HCT116 (cell line): ENCODE measurements around the gene UGGT2. TPM values are rescaled to one million over a fixed set of nuclear protein-coding genes. Genes with fewer than 3 reads are reported as not detected.

Experiments
- ATAC-seq: fragments of 200-7000 bp; cut with Tn5 transposase; 2 replicates; pipeline ENCODE4 v1.9.1; 2020; ENCODE audit warnings: mild to moderate bottlenecking, moderate library complexity
- BruUV-seq: library from RNA; stranded (reverse); fragments of 400-500 nt; replicated peaks from 2 replicates; lab custom pipeline; 2021; lab: Mats Ljungman, UMichigan
- CTCF ChIA-PET: fragments of 300-600 bp; sonication (Branson Sonifier 250); formaldehyde crosslinking; loops from one replicate; lab custom pipeline; 2021; ENCODE audit warnings: antibody characterized with exemption; lab: Charles Lee
- POLR2A ChIA-PET: fragments of 300-600, 350-600 bp; sonication (Branson Sonifier 250); formaldehyde crosslinking; loops from one replicate; lab custom pipeline; 2021; ENCODE audit warnings: antibody characterized with exemption; lab: Charles Lee
- RAD21 ChIA-PET, 2 experiments: fragments of 300-600 bp; sonication (Branson Sonifier 250); formaldehyde crosslinking; loops; one replicate each; lab custom pipeline; 2023; ENCODE audit warnings: low total read pairs in 2 of 2; ENCODE audit not compliant: uncharacterized antibody in 2 of 2, unreplicated experiment in 2 of 2, low non-redundant PET in 1 of 2; lab: Charles Lee
- DNase-seq: peaks from one replicate; pipeline ENCODE4 v3.0.0-alpha.2; 2010; ENCODE audit warnings: low read depth, low spot score
- H2AFZ ChIP-seq: fragments of 200-600 bp; shearing (Covaris generic), sonication (generic); 2 replicates; pipeline ENCODE4 v1.6.1; 2017; ENCODE audit warnings: low read depth, mixed run types, mixed read lengths, antibody characterized with exemption, low read length; ENCODE audit not compliant: poor library complexity, severe bottlenecking
- H3K27ac ChIP-seq: 2 replicates; pipeline ENCODE4 v1.5.1; 2012; ENCODE audit warnings: low read depth, low read length
- H3K27me3 ChIP-seq: fragments of 200-600 bp; sonication (generic); 2 replicates; pipeline ENCODE4 v1.6.1; 2016; ENCODE audit warnings: mixed run types, low read length, mixed read lengths; ENCODE audit not compliant: insufficient read depth
- H3K36me3 ChIP-seq, 2 experiments: fragments of 200-500 bp in 1 of 2; fragments of 200-600 bp in 1 of 2; sonication (Bioruptor generic) in 1 of 2; sonication (generic) in 1 of 2; 2 replicates each; pipeline versions ENCODE4 v1.5.1 to v1.6.1; 2014 to 2016; ENCODE audit warnings: low read length in 2 of 2, inconsistent platforms in 1 of 2, mixed read lengths in 1 of 2, mixed run types in 1 of 2; ENCODE audit not compliant: insufficient read depth in 2 of 2, control insufficient read depth in 1 of 2
- H3K4me1 ChIP-seq, 2 experiments: fragments of 200-600 bp in 1 of 2; sonication (generic) in 1 of 2; 2 replicates each; pipeline versions ENCODE4 v1.5.1 to v1.6.1; 2012 to 2017; ENCODE audit warnings: low read length in 2 of 2, inconsistent platforms in 1 of 2, mild to moderate bottlenecking in 1 of 2, mixed read lengths in 1 of 2, mixed run types in 1 of 2, moderate library complexity in 1 of 2; ENCODE audit not compliant: insufficient read depth in 2 of 2, control insufficient read depth in 1 of 2
- H3K4me2 ChIP-seq: fragments of 200-600 bp; sonication (generic); 2 replicates; pipeline ENCODE4 v1.6.1; 2017; ENCODE audit warnings: mixed run types, low read length, mixed read lengths
- H3K4me3 ChIP-seq, 2 experiments: fragments of 200-600 bp in 1 of 2; sonication (generic) in 1 of 2; replicated peaks in 1 of 2; 2 replicates each; pipeline ENCODE4 v1.5.1; 2011 to 2016; ENCODE audit warnings: low read length in 2 of 2, control low read depth in 1 of 2, low read depth in 1 of 2, mild to moderate bottlenecking in 1 of 2, mixed read lengths in 1 of 2, mixed run types in 1 of 2
- H3K79me2 ChIP-seq: fragments of 200-600 bp; sonication (generic); 2 replicates; pipeline ENCODE4 v1.6.1; 2017; ENCODE audit warnings: mild to moderate bottlenecking, mixed run types, low read length, moderate library complexity, mixed read lengths; ENCODE audit not compliant: insufficient read depth
- H3K9ac ChIP-seq: fragments of 200-600 bp; sonication (generic); 2 replicates; pipeline ENCODE4 v1.6.1; 2016; ENCODE audit warnings: low read length, mixed read lengths
- H3K9me2 ChIP-seq: fragments of 200-600 bp; sonication (generic), shearing (Covaris generic); 2 replicates; pipeline ENCODE4 v1.6.1; 2017; ENCODE audit warnings: mixed run types, mild to moderate bottlenecking, moderate library complexity; ENCODE audit not compliant: insufficient read depth
- H3K9me3 ChIP-seq, 2 experiments: fragments of 200-500 bp in 1 of 2; fragments of 200-600 bp in 1 of 2; sonication (Bioruptor generic) in 1 of 2; sonication (generic) in 1 of 2; 2 replicates each; pipeline ENCODE4 v1.6.1; 2014 to 2017; ENCODE audit warnings: low read length in 2 of 2, mixed read lengths in 2 of 2, inconsistent platforms in 1 of 2, low read depth in 1 of 2, mild to moderate bottlenecking in 1 of 2, mixed run types in 1 of 2, moderate library complexity in 1 of 2; ENCODE audit not compliant: control insufficient read depth in 1 of 2, insufficient read depth in 1 of 2
- H4K20me1 ChIP-seq: fragments of 200-600 bp; sonication (generic), shearing (Covaris generic); 2 replicates; pipeline ENCODE4 v1.6.1; 2017; ENCODE audit warnings: mixed run types, mild to moderate bottlenecking, moderate library complexity; ENCODE audit not compliant: insufficient read depth
- CBX3 ChIP-seq: IDR thresholded peaks from 2 replicates; pipeline ENCODE4 v1.6.1; 2012; ENCODE audit warnings: low read depth
- CEBPB ChIP-seq: IDR thresholded peaks from 2 replicates; pipeline ENCODE4 v1.6.1; 2012; ENCODE audit warnings: low read depth
- EGR1 ChIP-seq: IDR thresholded peaks from 2 replicates; pipeline ENCODE4 v1.6.1; 2012; ENCODE audit warnings: low read depth
- EZH2 ChIP-seq: fragments of 200-600 bp; sonication (generic); IDR thresholded peaks from 2 replicates; pipeline ENCODE4 v1.6.1; 2017; ENCODE audit warnings: antibody characterized with exemption, mixed run types
- FOSL1 ChIP-seq: IDR thresholded peaks from 2 replicates; pipeline ENCODE4 v1.6.1; 2012; ENCODE audit warnings: low read depth
- MAX ChIP-seq: IDR thresholded peaks from 2 replicates; pipeline ENCODE4 v1.6.1; 2012
- POLR2A ChIP-seq: IDR thresholded peaks from 2 replicates; pipeline ENCODE4 v1.7.0; 2011; ENCODE audit warnings: borderline replicate concordance; ENCODE audit not compliant: insufficient read depth, insufficient read length; ENCODE audit errors: extremely low read depth
- POLR2AphosphoS5 ChIP-seq: IDR thresholded peaks from 2 replicates; pipeline ENCODE4 v1.6.1; 2011; ENCODE audit warnings: mild to moderate bottlenecking, low read depth, low read length, moderate library complexity
- REST ChIP-seq: IDR thresholded peaks from 2 replicates; pipeline ENCODE4 v1.6.1; 2012; ENCODE audit warnings: low read depth
- TCF7L2 ChIP-seq: IDR thresholded peaks from 2 replicates; pipeline ENCODE4 v1.7.0; 2011; ENCODE audit warnings: borderline replicate concordance, inconsistent platforms; ENCODE audit not compliant: insufficient read depth, insufficient read length; ENCODE audit errors: extremely low read depth
- YY1 ChIP-seq: IDR thresholded peaks from 2 replicates; pipeline ENCODE4 v1.6.1; 2011; ENCODE audit warnings: low read length, low read depth, moderate library complexity, mild to moderate bottlenecking; ENCODE audit not compliant: insufficient replicate concordance; ENCODE audit errors: extremely low read depth
- ZFX ChIP-seq: fragments of 450-650 bp; IDR thresholded peaks from 2 replicates; pipeline ENCODE4 v1.6.1; 2017
- intact Hi-C: fragments of 100-400 bp; cut with micrococcal nuclease; formaldehyde crosslinking; loops from 2 replicates; pipeline ENCODE4 v1.10.0; 2022
- total RNA-seq: library from RNA; stranded (reverse); gene quantifications from one replicate; pipeline ENCODE4 v1.2.1, GENCODE V29; 2021; ENCODE audit not compliant: unreplicated experiment

Gene UGGT2
- total RNA-seq, 1 experiment from 2014 or later, result 27.1 TPM

GRCh38 chr13:96034662-96035061, 18.5 kb downstream of the UGGT2 start:
- RAD21 ChIA-PET, result no interaction called here
- Histone ChIP-seq H3K4me1 (no peaks in the 10 kb centered on the region), H3K79me2 (peaks cover 88% of the 10 kb centered on the region), H3K4me3 (no peak overlapping the region), H3K9ac (no peak overlapping the region), H3K9me2 (no peaks in the 10 kb centered on the region), H3K27ac (no peak overlapping the region), H3K4me2 (no peak overlapping the region), H3K27me3 (no peaks in the 10 kb centered on the region), H4K20me1 (no peaks in the 10 kb centered on the region), H3K36me3 (no peaks in the 10 kb centered on the region), H2AFZ (no peak overlapping the region), H3K9me3 (no peaks in the 10 kb centered on the region)
- BruUV-seq, result no TSS peak
- ATAC-seq (no peak), DNase-seq (no peak)
- TF ChIP-seq ZFX (no peak), EGR1 (no peak), POLR2A (no peak), REST (no peak), CEBPB (no peak), CBX3 (no peak), FOSL1 (no peak), YY1 (no peak), POLR2AphosphoS5 (no peak), TCF7L2 (no peak), EZH2 (no peak), MAX (no peak)
- CTCF ChIA-PET, result no interaction called here
- intact Hi-C loops, result no loop called here
- POLR2A ChIA-PET, result no interaction called here
